NCI-H2107 (cell line): Measurements from ENCODE around the gene SVOP.

Experiments used
- DNase-seq: peaks from one replicate; lab custom pipeline; 2025; lab: John Stamatoyannopoulos, UW

Gene SVOP

DNA sequence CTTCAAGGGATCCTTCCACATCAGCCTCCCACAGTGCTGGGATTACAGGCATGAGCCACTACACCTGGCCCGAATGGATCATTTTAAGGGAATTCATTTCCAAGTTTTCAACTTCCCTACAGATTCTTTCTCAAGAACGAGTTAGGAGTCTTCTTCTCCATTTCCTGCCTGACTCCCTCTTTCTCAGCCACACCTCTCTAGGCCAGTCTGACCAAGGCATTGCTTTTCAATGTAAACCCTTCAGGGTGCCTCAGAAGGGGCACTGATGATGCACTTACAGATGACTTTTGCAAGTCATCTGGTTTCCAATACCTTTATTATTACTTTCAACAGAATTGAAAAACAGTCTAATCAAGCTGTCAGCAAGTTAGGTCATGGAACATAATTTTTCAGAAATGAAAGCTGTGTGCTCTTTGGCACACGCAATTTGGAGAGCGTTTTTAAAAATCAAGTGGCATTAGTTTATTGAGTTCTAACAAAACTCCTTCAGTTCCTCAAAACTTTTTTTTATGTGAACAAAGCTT is 47.2 kb downstream of the SVOP start:
- no peak for DNase-seq

DNA sequence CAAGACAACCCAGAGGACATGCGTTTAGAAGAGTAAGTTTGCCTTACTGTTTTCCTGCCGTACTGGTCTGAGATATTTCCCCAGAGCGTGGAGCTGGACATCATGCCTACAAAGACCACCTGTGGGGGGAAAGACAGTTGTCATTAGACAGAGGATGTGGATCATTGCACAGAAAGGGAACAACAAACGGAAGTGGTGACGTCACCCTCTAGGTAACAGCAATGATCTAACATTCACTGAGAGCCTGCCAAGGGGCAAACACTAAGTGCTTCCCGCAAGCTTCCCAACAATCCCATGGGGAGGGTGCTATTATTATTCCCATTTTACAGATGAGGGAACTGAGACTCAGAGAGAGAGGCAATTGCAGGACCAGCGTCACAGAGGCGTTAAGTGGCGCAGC is 48.5 kb downstream of the SVOP start:
- no peak for DNase-seq

DNA sequence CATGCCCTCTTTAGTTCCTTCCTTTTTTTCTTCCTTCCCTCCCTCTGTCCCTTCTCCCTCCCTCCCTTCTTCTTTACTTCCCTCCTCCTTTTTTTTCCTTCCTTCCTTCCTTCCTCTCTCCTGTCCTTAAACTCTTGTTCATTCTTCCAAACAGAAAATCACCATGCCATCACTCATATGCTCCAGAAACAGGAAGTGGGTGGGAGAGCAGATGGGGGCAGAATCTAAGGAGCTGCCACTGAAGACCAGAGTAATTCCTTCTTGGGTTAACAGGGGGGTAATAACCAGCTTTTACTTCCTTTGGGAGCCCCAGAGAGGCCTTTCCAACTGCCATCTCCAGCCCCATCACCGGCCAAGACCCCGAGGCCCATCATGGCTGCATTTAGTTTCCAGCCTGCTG is 51.2 kb downstream of the SVOP start:
- no peak for DNase-seq

DNA sequence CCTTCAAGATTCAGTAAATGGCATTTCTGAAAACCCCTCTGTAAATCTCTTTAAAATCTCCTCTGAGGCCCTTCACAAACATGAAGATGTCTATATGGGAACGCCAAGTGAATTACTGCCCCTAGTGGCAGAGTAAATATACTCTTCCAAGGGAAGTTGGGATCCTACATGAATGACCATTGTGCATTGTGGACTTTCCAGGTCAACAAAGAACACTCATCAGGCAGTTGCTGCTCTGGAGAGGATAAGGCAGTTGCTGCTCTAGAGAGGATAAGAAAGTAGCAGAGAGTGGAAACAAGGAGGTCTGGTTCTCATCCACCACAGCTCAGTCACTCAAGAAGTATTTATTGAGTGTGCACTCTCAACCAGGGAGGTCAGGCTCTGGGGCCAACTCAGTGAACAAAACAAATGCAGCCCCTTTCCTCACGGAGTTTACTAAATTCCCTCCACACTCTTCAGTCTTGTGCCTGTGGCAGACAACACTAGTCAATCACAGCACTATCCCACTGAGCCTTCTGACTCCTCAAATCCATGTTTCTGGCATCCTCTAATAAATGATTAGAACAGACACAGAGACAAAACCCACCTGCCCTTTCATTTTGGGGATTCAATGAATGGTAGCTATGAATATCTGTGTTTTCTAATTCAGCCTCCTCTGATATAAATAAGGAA is 52.9 kb downstream of the SVOP start:
- DNase-seq: no peak

DNA sequence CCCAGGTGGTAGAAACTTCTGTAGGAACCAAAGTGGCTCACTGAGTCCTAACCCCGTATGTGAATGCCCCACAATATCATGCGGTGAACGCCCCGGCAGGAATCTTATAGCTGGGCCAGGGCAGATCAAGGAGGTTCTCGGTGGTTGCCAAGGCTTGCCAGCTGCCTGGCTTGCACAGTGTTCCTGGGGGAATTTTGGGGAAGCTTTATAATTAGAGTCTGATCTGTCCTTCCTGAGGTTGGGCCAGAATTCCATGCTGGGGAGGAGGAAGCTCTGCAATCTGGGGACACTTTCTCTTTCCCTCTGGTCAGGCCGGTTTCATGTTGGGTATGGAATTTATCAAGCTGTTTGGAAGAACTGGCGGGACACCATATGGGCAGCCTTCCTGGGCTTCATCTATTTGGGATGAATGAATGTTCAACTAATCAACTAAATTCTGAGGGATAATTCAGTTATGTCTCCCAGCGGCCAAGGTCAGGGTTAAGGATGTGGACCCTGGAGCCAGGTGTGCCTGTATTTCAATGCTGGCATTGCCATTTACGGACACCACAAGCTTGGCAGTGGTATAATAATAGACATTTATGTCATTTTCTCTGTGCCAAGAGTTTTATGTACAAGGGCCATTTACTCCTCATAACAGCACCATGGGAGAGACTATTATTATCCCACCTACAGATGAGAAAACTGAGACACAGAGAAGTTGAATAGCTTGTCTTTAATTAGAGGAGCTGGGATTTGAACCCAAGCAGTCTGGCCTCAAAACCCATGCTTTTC is 54.3 kb downstream of the SVOP start:
- no peak for DNase-seq

DNA sequence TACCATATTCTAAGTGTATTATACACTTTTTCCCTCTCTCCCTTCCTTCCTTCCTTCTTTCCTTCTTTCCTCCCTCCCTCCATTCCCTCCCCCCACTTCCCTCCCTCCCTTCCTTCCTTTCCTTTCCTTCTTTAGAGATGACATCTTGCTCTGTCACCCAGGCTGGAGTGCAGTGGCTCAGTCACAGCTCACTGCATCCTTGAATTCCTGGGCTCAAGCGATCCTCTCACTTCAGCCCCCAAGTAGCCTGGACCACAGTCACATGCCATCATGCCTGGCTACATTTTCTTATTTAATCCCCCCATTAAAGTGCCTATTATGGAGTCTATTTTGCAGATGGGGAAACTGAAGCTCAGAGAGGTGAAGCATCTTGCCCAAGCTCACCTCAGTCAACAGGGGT is 55.0 kb downstream of the SVOP start:
- no peak for DNase-seq

GRCh38 chr12:108964371-108965352 is 56.2 kb downstream of the SVOP start:
- DNase-seq: no peak

GRCh38 chr12:108962256-108962655 is 58.6 kb downstream of the SVOP start:
- no peak for DNase-seq

DNA sequence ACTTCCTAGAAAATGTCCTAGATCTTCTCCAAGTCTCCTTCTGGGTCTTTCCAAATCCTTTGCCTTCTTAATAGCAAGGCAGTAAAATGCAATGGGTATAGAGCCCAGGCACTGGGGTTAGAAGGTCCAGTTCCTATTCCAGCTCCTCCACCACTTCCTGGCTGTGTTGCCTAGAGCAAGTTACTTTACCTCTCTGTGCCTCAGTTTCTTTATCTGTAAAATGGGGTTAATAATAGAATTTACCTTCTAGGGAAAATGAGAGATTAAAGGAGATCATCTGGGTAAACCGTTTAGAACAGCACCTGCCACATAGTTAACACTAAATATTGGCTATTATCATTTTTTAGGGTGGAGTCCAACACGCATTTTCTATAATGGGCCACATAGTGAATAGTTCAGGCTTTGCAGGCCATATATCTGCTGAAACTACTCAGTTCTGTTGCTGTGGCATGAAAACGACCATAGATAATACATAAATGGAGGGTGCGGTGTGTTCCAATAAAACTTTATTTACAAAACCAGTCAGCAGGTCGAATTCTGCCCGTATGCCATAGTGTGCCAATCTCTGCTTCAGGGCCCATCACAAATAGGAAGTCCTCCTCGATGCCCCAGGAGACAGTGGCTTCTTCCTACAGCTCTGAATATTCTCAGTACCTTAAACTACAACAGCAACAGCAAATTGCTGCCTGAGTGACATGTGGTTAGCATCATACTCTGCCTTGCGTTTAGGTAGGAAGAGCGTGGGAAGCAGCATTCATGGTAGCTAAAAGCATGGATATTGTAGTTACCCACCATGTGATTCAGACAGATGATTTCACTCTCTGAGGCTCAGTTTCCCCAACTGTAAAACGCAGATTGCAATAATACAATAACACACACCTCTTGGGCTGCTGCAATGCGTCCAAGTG is 60.9 kb downstream of the SVOP start:
- DNase-seq: no peak

GRCh38 chr12:108955225-108955835 is 65.5 kb downstream of the SVOP start:
- peak; percentile 5 for DNase-seq

DNA sequence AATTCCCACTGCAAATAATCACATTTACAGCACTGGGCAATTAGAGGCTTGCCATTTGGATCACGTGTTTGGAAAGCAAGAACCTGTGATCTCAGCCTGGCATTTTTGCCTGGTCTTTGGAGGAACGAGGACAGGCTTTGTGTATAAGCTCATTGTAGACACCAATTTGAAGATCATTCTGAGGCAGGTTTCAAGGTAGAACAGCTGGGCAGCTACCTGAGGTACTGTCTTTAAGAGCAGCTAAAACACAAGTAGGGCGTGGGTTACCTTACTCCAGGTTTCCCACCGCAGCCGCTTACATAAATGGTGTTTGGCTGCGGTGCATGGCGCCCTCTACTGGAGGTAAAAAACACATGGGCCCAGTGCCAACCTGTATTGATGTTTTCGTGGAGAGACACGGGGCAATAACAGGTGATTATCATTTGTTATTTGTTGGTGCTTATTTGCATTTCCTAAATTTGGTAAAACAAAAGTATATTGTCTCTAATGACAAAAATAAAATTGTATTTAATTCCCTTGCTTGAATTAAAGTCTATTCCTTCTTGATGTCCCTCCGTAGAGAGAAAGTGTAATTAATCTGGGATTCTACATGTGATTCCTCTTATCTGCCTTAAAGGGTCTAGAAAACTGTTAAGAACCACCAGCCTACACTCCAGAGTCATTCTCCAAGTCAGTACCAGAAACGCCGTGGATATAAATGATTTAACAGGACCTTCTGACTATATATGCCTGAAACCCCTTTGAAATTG is 69.7 kb downstream of the SVOP start:
- DNase-seq: peak; percentile 77

DNA sequence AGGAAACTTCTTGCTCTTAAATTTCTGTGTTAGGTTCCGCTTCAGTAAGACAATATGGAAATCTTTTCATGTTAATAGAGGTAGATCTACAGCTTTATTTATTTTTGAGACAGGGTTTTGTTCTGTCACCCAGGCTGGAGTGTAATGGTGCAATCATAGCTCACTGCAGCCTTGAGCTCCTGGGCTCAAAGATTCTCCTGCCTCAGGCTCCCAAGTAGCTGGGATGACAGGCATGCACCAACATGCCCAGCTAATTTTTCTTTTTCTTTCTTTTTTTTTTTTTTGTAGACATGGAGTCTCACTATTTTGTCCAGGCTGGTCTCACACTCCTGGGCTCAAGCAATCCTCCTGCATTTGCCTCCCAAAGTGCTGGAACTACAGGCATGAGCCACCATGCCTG is 70.9 kb downstream of the SVOP start:
- DNase-seq: no peak

DNA sequence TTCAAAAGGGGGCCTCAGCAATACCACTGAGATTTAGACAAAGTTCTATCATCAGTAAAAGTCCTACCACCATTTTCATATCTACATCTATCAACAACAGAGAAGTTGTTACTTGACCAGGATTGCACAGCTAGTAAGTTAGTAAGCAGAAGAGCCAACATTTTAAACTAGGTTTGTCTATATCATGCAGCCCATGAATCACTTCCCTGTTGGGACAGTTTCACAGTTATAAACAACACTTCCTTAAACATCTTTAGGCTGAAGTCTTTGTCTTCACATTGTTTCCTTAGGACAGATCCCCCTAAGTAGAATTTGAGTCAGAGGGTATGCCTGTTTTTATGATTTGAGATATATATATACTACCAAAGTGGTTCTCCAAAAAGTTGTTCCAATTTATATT is 72.5 kb downstream of the SVOP start:
- DNase-seq: no peak

DNA sequence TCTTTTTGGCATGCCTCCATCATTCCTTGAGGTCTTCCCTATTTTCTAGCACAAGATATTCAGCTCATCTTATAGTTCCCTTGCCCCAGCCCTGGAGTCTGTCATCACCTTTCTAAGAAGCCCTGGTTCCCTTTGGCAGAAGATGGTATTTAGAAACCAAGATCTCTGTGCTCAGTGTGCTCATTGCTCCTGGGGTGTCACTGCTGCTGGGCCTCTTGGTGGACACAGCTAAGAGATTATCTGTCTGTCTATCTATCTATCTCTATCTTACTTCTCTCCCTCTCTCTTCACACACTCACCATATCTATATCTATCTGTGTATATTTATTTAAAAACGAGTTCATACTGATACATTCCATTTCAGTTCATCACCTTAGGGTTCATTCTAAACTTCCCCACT is 73.8 kb downstream of the SVOP start:
- no peak for DNase-seq

DNA sequence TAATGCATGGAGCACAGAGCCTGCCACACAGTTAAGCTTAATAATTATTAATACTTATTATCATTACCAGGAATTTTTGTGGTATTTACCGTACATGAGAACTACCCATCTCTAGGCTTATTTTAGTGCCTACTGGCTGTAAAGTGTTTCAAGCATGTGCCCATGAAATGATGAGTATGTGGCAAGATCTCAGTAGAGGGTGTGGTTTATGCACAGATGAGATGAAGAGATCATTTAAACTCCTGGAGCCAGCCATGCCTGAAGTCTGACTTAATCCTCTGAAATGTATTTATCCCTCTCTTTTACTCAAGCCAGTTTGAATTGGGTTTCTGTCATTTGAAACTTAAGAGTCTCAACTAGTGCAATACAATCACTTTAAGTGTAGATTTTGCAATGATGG is 80.7 kb downstream of the SVOP start:
- DNase-seq: no peak

- DNase-seq: no peak
These were observed 81.3 kb downstream of the SVOP start for GRCh38 chr12:108939594-108939993.

- DNase-seq: no peak
These were observed 82.5 kb downstream of the SVOP start for GRCh38 chr12:108938247-108938924.

- no peak for DNase-seq
These were observed 85.6 kb downstream of the SVOP start for GRCh38 chr12:108935159-108935763.

- DNase-seq: no peak
These were observed 86.9 kb downstream of the SVOP start for GRCh38 chr12:108933949-108934348.
